Measurements from ENCODE around the gene ATP5F1D.

The ATP5F1D gene

DNA sequence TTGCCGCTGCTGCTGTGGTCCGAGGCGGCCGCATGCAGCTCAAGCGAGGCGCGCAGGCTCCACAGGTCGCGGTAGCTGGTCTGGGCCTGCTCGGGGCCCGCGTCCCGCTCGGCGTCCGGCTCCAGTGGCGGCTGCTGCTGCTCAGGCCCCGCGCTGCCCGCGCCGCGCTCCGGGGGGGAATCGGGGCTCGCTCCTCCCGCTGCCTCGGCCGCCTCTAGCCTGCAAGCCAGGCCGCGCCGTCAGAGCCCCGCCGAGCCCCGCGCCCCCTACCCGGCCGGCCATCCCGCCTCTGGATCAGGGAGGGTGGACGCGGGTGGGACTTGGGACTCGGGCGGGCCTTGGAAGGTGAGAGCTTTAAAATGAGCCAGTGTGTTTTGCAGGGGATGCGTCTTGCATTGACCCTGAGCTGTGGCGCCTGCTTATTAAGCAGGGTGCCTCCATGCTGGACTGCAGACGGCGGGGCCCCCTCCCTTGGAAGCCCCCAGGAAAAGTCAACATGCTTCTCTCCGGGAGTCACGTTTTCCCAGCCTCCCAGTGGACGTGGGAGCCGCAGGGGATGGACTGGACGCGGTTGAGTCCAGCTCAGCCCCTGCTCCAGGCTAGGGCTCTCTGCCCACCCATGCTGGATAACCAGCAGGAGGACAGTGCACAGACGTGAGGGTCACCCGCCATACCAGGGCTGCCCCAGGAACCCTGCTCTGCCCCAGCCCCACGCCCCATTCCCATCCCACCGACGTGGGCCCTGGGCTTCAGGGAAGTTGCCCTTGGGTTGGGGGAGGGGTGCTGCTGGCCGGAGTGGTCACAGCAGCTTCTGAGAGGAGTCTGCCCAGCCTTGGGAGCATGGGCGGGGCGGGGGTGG lies 11.4 kb upstream of the ATP5F1D start:
- Histone ChIP-seq H3K27me3 (ENCODE audit: control insufficient read depth in 1 of 2, insufficient read depth in 2 of 2, low read length in 2 of 2) (no peaks in the 10 kb centered on the region), H3K4me3 (ENCODE audit: low read depth in 1 of 2, low read length in 2 of 2) (no peak overlapping the region), H3K4me1 (ENCODE audit: insufficient read depth, low read length) (peaks cover 13% of the 10 kb centered on the region), H3K9ac (ENCODE audit: low read length) (no peak overlapping the region), H3K9me3 (ENCODE audit: low read length) (no peaks in the 10 kb centered on the region), H3K36me3 (ENCODE audit: insufficient read depth, low read length) (no peaks in the 10 kb centered on the region), H3K27ac (ENCODE audit: low read depth, low read length) (no peak overlapping the region)

DNA sequence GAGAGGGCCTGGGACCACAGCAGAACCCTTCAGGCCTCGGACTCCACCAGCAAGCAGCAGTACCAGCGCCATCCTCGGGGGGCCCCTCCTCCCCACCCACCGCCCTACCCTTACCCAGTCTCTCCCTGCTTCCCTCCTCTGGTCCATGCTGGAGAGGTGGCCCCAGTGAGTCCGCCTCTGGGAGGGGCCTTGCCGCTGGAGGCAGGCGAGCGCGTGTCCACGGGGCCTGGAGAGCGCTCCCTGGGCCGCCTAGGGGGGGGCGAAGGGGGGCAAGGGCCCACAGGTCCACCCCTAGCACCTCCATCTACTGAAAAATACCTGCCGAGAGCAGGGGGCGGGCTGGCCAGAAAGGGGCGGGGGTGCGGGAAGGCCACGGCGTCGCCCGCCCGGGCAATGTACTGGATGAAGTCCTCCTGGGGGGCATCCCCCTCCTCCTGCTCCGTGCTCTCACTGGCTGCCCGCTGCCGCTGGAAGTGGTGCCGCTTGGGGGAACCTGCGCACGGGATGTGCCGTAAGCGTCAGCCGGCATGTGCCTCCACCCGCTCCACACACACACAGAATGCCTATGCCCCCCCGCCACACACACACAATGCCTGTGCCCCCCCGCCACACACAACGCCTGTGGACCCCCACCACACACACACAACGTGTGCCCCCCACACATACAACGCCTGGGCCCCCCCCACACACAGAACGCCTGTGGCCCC lies 10.6 kb upstream of the ATP5F1D start:
- Histone ChIP-seq H3K36me3 (ENCODE audit: insufficient read depth, low read length) (no peaks in the 10 kb centered on the region), H3K4me1 (ENCODE audit: insufficient read depth, low read length) (peaks cover 13% of the 10 kb centered on the region), H3K4me3 (ENCODE audit: low read depth in 1 of 2, low read length in 2 of 2) (no peak overlapping the region), H3K9ac (ENCODE audit: low read length) (no peak overlapping the region), H3K27me3 (ENCODE audit: control insufficient read depth in 1 of 2, insufficient read depth in 2 of 2, low read length in 2 of 2) (peaks cover 0 to 1% of the 10 kb centered on the region in 2 donors), H3K9me3 (ENCODE audit: low read length) (no peaks in the 10 kb centered on the region), H3K27ac (ENCODE audit: low read depth, low read length) (no peak overlapping the region)

DNA sequence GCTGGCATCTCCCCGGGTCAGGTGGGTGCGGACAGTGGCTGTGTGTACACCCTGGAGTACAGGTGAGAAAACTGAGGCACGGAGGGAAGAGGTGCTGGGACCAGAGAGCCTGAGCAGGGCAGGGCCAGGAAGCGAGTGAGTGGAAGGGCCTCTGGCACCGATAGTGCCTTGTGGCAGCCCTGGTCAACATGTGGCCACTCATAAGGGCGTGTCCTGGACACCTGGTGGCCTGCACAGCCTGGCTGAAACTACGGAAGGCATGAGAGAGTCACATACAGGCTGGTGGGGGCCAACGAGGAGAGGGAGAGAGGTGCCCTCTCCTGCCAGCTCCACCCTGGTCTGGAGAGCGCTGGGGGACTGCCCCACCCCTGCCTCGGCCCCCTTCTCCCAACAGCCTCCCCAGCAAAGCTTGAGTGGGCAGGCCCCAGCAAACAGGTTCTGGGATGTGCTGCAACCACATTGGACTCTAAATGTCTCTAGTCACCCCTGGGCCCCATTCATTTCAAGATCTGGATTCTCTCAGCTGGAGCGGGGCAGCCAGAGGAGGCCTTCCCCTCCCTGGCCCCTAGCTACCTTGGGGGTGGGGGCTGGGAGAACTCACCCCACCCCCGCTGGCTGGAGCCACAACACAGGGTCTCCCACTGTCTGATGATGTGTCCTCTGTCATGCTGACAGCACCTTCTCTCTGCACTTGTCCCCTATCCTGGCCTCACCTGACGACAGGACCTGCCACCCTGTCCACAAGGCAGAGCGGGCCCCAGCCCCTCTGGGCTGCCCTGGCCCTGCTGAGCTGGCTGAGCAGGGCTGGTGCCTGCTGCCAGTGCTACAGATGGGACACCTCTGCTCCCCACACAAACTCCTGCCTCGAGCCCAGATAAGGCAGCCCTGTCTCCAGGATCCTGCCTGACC lies 9.6 kb upstream of the ATP5F1D start:
- no peak overlapping the region for H3K27ac ChIP-seq (ENCODE audit: low read depth, low read length)
- no peak overlapping the region for H3K4me3 ChIP-seq (ENCODE audit: low read depth in 1 of 2, low read length in 2 of 2)
- H3K9me3 ChIP-seq (ENCODE audit: low read length) = no peaks in the 10 kb centered on the region
- H3K36me3 ChIP-seq (ENCODE audit: insufficient read depth, low read length) = no peaks in the 10 kb centered on the region
- peaks cover 13% of the 10 kb centered on the region for H3K4me1 ChIP-seq (ENCODE audit: insufficient read depth, low read length)
- no peak overlapping the region for H3K9ac ChIP-seq (ENCODE audit: low read length)
- H3K27me3 ChIP-seq (ENCODE audit: control insufficient read depth in 1 of 2, insufficient read depth in 2 of 2, low read length in 2 of 2) = peaks cover 0 to 8% of the 10 kb centered on the region in 2 donors

DNA sequence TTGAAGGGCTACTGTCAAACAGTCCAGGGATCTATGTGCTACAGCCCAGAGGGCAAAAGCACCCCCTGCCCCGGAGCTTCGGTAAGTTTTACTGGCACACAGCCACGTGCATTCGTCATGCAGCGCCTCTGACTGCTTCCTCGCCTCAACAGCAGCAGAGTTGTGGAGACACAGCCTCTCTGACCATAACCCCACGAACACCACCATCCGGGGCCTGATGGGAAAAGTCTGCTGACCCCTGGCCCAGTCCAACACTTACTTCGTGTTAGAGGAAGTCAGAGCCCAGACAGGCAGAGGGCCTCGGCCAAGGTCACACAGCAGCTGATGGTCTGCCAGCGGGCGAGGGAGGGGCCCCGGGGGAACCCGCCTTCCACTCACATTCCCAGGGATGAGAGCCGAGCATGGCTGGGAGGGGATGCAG lies 8.9 kb upstream of the ATP5F1D start:
- Histone ChIP-seq H3K9me3 (ENCODE audit: low read length) (no peaks in the 10 kb centered on the region), H3K27me3 (ENCODE audit: control insufficient read depth in 1 of 2, insufficient read depth in 2 of 2, low read length in 2 of 2) (peaks cover 0 to 8% of the 10 kb centered on the region in 2 donors), H3K27ac (ENCODE audit: low read depth, low read length) (no peak overlapping the region), H3K4me3 (ENCODE audit: low read depth in 1 of 2, low read length in 2 of 2) (no peak overlapping the region), H3K9ac (ENCODE audit: low read length) (no peak overlapping the region), H3K36me3 (ENCODE audit: insufficient read depth, low read length) (no peaks in the 10 kb centered on the region), H3K4me1 (ENCODE audit: insufficient read depth, low read length) (peaks cover 13% of the 10 kb centered on the region)

DNA sequence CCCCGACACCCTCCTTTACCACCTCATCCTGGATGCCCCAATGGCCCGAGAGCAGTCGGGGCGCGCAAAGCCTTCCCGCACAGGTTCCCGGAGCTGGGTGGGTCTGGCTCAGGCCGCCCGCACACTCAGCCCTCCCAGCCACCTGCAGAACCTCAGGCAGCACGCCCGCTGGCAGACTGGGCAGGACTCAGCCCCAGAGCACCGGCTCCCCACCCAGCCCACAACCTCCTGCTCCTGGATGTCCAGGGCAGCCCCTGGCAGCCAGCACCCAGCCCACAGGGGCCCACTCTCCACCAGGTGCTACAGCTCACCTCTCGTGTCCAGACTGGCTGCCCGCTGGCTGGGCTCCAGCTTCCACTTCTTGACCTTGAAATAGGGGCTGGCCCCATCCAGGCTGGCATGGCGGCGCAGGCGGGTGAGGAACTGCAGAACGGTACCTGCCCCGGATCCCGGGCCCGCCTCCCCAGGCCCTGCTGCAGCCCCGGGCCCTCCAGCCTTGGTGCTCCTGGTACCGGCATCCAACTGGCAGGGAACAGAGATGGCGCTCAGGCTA lies 8.4 kb upstream of the ATP5F1D start:
- H3K27ac ChIP-seq (ENCODE audit: low read depth, low read length) = no peak overlapping the region
- peaks cover 0 to 8% of the 10 kb centered on the region in 2 donors for H3K27me3 ChIP-seq (ENCODE audit: control insufficient read depth in 1 of 2, insufficient read depth in 2 of 2, low read length in 2 of 2)
- peaks cover 15% of the 10 kb centered on the region for H3K4me1 ChIP-seq (ENCODE audit: insufficient read depth, low read length)
- no peaks in the 10 kb centered on the region for H3K9me3 ChIP-seq (ENCODE audit: low read length)
- no peak overlapping the region for H3K9ac ChIP-seq (ENCODE audit: low read length)
- no peak overlapping the region for H3K4me3 ChIP-seq (ENCODE audit: low read depth in 1 of 2, low read length in 2 of 2)
- no peaks in the 10 kb centered on the region for H3K36me3 ChIP-seq (ENCODE audit: insufficient read depth, low read length)

DNA sequence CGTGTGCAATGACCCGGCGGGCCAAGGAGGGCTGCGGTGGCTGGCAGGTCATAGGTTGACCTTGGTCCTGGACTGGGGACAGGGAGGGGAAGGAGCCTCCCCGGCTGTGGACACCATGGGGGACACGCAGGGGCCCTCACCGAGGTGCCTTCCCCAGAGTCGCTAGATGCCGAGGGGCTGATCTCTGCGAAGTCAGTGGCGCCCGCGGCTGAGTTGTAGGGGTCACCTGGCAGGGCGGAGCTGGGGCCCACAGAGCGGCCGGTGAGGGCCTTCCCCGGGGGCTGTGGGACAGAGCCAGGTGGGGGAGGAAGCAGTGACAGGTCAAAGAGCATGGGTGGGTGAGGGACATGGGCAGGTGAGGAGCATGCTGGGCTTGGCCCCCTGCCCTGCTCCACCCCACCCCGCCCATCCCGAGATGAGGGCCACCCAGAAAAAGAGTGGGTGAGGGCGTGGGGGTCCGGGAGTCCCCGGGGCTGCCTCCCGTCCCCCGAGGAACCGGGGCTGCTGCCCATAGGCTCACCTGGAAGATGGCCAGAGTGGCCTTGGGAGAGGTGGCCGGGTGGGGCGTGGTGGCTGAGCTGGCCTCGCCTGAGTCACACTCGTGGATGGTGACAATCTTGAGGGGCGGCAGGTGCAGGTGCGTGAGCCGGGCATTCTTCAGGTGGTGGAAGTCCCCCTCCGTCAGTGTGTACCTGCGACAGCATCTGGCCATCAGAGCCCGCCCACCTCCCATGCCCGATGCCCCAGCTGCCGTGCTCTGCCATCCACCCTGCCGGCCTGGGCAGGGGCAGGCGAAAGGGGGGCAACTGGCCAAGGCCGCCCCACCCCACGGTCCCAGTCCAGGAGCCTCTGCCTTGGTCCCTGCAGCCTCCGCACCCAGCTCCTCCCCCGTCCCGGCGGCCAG lies 7.2 kb upstream of the ATP5F1D start:
- Histone ChIP-seq H3K27ac (ENCODE audit: low read depth, low read length) (no peak overlapping the region), H3K9ac (ENCODE audit: low read length) (no peak overlapping the region), H3K27me3 (ENCODE audit: control insufficient read depth in 1 of 2, insufficient read depth in 2 of 2, low read length in 2 of 2) (peaks cover 0 to 8% of the 10 kb centered on the region in 2 donors), H3K4me3 (ENCODE audit: low read depth in 1 of 2, low read length in 2 of 2) (no peak overlapping the region), H3K4me1 (ENCODE audit: insufficient read depth, low read length) (peaks cover 18% of the 10 kb centered on the region), H3K9me3 (ENCODE audit: low read length) (no peaks in the 10 kb centered on the region), H3K36me3 (ENCODE audit: insufficient read depth, low read length) (no peaks in the 10 kb centered on the region)

DNA sequence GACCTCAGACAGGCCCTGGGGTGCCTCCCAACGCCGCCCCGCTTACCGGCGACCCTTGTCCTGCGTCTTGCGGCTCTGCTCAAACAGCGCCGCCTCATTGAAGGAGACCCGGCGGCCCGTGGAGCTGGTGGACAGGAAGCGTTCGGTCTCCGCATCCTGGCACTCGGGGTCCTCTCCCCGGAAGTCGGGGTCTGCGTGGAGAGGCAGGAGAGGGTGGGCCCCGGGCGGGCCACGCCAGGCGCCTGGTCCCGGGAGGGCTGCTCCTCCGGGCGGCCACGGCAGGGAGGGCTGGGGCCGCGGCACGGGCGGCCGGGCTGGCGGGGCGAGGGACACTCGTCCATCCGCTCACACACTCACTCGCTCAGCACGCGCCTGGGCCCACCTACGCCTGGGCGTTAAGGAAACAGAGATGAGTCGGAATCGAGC lies 6.6 kb upstream of the ATP5F1D start:
- H3K4me1 ChIP-seq (ENCODE audit: insufficient read depth, low read length) = peaks cover 18% of the 10 kb centered on the region
- peaks cover 0 to 8% of the 10 kb centered on the region in 2 donors for H3K27me3 ChIP-seq (ENCODE audit: control insufficient read depth in 1 of 2, insufficient read depth in 2 of 2, low read length in 2 of 2)
- H3K4me3 ChIP-seq (ENCODE audit: low read depth in 1 of 2, low read length in 2 of 2) = no peak overlapping the region
- no peaks in the 10 kb centered on the region for H3K9me3 ChIP-seq (ENCODE audit: low read length)
- no peak overlapping the region for H3K27ac ChIP-seq (ENCODE audit: low read depth, low read length)
- H3K9ac ChIP-seq (ENCODE audit: low read length) = no peak overlapping the region
- H3K36me3 ChIP-seq (ENCODE audit: insufficient read depth, low read length) = no peaks in the 10 kb centered on the region

DNA sequence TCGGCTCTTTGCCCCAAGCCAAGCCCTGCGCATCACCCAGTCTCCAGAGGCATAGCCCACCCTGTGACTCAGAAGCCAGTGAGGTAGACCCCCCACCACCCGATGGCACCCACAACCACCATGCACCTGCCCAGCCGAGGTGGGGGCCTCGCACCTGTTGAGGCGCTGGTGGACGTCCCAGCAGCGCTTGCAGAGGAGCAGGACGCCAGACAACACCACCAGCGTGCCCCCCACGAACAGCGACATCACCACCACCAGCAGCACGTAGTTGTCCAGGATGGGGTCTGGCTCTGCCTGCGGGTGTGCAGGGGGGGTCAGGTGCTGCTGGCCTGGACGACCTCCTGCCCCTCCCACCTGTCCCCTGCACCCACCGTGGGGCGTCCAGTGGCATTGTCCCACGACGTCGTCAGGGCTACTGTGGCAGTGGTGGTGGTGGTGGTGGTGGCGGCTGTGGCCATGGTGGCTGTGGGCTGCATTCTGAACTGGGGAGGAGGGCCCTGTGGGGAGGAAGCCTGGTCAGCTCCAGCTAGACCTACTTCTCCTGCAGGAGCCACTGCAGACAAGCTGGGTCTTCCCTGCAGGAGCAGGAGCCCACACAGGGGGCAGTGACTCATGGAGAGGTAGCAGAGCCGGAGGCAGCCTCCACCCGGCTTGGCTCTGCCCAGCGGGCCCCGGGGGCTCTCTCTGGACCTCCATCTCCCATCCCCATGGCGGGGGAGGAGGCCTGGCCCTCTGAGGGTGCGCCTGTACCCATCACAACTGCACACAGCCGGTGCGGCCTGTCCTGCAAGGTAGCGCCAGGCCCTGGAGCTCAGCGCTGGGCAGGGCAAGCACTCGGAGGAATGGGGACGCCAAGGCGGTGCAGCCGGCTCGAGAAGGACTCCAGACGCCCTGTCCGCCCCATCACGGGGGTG lies 5.7 kb upstream of the ATP5F1D start:
- H3K27ac ChIP-seq (ENCODE audit: low read depth, low read length) = no peak overlapping the region

DNA sequence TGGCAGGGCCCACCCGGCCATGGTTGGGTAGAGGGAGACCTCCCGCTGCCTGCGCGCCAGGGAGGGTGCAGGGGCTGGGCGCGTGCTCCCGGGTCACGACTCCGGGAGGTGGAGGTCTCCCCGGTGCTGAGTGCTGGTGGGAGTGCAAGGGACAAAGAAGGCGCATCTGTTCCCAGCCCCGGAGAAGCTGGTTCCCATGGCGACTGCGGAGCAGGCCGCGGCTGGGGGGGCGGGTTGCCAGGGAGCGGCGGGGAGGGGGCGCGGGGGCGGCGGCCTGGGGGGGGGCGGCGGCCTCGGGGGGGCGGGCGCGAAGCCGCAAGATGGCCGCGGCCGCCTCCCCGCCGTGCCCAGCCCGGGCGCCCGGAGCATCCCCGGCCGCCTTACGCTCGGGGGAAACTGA lies 5.0 kb upstream of the ATP5F1D start:
- Histone ChIP-seq H3K9ac (ENCODE audit: low read length) (no peak overlapping the region), H3K9me3 (ENCODE audit: low read length) (no peaks in the 10 kb centered on the region), H3K4me3 (ENCODE audit: low read depth in 1 of 2, low read length in 2 of 2) (no peak overlapping the region), H3K27ac (ENCODE audit: low read depth, low read length) (no peak overlapping the region), H3K27me3 (ENCODE audit: control insufficient read depth in 1 of 2, insufficient read depth in 2 of 2, low read length in 2 of 2) (peaks cover 0 to 8% of the 10 kb centered on the region in 2 donors), H3K36me3 (ENCODE audit: insufficient read depth, low read length) (no peaks in the 10 kb centered on the region), H3K4me1 (ENCODE audit: insufficient read depth, low read length) (peaks cover 25% of the 10 kb centered on the region)

More for the DNA sequence above, 5.7 kb upstream of the ATP5F1D start:
- Histone ChIP-seq H3K9ac (ENCODE audit: low read length) (no peak overlapping the region), H3K36me3 (ENCODE audit: insufficient read depth, low read length) (no peaks in the 10 kb centered on the region), H3K4me1 (ENCODE audit: insufficient read depth, low read length) (peaks cover 20% of the 10 kb centered on the region), H3K4me3 (ENCODE audit: low read depth in 1 of 2, low read length in 2 of 2) (no peak overlapping the region), H3K9me3 (ENCODE audit: low read length) (no peaks in the 10 kb centered on the region), H3K27me3 (ENCODE audit: control insufficient read depth in 1 of 2, insufficient read depth in 2 of 2, low read length in 2 of 2) (peaks cover 0 to 8% of the 10 kb centered on the region in 2 donors)
